HG03432 (cell line): Measurements from ENCODE around the gene MAGEA1.
"Not testable (repeated sequence)": the region's sequence is repeated elsewhere in the genome, so short reads cannot be mapped to it uniquely, and the experiment has no call there.

Source experiments
- ATAC-seq: cut with Tn5 transposase; IDR thresholded peaks from one replicate; pipeline ENCODE4 v1.9.1; 2021; ENCODE audit warnings: mild to moderate bottlenecking, moderate library complexity; ENCODE audit not compliant: unreplicated experiment

Gene MAGEA1, protein sequence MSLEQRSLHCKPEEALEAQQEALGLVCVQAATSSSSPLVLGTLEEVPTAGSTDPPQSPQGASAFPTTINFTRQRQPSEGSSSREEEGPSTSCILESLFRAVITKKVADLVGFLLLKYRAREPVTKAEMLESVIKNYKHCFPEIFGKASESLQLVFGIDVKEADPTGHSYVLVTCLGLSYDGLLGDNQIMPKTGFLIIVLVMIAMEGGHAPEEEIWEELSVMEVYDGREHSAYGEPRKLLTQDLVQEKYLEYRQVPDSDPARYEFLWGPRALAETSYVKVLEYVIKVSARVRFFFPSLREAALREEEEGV

GRCh38 chrX:153179131-153179530, at the start of gene MAGEA1:
TSS of gene MAGEA1 (plus strand) at chrX:153179284. CDS start at chrX:153182390, 3,106 bp downstream.
- ATAC-seq = no peak

DNA sequence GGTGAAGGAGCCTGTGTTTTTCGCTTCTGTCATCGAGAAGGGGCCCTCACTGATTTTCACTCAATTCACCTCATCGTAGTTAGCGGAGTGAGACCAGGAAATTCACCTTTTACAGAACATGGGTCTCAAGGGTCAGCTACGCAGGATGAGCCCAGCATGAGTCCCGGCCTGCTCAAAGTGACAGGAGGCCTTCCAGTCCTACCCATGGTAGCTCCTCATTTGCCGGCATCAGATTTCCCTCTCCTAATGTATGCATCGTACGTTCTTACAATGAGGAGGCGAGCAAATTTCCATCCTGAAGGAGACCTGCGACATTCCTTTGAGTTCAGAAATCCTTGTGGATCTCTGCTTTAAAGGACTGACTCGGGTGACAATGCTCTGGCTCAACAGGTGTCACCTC, 46.2 kb upstream of the MAGEA1 start:
- not testable (repeated sequence) for ATAC-seq

DNA sequence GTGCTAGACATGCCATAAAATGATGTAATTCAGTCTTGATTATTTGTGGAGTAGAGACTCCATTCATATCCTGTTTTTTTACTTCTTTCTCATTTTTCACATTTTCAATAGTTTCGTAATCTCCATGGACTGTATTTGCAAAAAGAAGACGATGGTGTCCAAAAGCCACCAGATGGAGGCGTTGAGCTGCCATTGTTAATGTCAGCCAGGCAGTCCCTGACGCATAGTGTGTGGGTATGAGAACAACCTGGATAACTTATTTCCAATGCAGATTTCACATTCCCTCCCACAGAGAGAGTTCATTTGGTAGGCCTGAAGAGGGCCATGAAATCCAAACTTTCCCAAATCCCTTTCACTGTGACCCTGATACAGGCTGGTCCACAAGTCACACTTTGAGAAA, 40.0 kb upstream of the MAGEA1 start:
- ATAC-seq = not testable (repeated sequence)

DNA sequence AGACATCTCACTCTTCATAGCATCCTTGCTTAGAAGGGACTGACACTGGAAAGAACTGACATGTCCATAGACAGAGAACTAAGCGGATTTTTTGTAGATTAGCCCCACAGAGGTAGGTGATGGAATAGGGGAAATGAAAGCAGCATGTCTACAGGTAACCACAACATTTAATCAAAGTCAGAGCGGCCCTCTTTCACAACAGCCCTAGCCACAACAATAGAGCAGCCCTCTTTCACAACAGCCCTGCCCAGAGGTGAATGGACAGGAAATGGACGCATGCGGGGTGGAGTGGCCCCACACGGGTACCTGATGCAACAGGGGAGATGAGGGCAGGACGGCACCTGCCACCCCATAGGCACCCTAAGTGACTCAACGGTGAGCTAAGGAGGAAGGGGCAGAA, 32.8 kb upstream of the MAGEA1 start:
- ATAC-seq = not testable (repeated sequence)

DNA sequence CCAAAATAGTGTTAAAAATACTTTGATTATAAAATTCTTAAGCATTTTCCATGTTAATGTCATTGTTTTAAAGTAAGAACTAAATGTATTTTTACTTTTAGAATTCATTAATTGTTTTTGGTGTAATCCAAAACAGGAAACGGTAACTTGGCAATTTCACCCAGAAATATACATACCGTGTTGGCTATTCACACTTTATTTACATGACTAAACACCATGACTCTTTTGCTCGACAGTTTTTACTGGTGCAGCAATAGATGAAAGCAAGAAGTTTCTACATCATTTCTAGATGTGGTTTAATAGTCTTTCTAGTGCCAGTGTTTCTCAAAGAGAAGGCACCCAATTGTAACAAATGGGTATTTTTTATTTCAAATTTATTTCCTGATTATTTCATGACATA, 25.6 kb upstream of the MAGEA1 start:
- no peak for ATAC-seq

DNA sequence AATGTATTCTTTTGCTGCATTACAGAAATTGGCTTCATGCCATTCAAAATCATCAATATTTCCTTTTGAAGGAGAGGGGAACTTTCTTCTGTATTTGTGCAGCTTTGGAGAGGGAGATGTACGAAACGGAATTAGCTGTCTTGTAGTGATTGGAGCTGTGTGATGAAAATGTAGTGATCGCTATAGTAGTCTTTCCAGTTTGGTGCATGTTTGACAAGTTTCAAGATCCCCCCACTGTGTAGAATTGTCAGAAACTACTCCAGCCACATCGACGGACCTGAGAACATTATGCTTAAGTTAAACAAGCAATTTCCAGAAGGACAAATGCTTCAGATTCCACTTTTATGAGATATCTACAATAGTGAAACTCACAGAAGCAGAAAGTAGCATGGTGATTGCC, 21.6 kb upstream of the MAGEA1 start:
- no peak for ATAC-seq

DNA sequence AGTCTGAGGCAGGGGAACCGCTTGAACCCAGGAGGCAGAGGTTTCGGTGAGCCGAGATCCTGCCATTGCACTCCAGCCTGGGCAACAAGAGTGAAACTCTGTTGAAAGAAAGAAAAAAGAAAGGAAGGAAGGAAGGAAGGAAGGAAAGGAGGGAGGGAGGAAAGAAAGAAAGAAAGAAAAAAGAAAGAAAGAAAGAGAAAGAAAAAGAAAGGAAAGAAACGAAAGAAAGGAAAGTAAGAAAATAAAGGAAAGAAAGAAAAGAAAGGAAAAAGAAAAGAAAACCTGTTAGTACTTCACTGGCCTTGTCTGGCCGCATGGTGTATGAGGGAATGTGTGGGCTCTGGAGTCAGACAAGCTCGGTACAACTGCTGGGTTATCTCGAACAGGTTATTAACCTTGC, 20.8 kb upstream of the MAGEA1 start:
- no peak for ATAC-seq

DNA sequence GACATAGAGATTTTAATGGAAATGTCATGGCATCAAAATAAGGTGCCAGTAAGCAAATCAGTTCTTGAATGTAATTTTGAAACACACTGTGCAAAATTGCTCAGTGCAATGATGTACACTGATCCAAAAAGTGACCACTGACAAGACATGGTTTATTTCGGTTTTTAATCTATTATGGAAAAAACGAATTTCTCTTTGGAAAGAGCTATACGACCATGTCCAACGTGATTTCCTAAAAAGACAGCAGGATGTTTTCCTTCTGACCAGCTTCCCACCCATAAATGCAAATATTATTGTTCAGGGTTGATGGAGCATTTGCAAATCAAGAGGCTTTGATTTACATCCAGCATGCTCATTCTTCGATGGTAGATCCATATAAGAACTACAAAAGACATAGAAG, 17.1 kb upstream of the MAGEA1 start:
- ATAC-seq = no peak

GRCh38 chrX:153164733-153165132, 14.4 kb upstream of the MAGEA1 start:
- ATAC-seq = no peak

- not testable (repeated sequence) for ATAC-seq
Observed at GRCh38 chrX:153168423-153168822, 10.7 kb upstream of the MAGEA1 start.

DNA sequence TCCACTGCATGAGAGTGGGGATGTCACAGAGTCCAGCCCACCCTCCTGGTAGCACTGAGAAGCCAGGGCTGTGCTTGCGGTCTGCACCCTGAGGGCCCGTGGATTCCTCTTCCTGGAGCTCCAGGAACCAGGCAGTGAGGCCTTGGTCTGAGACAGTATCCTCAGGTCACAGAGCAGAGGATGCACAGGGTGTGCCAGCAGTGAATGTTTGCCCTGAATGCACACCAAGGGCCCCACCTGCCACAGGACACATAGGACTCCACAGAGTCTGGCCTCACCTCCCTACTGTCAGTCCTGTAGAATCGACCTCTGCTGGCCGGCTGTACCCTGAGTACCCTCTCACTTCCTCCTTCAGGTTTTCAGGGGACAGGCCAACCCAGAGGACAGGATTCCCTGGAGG, 2.7 kb downstream of the MAGEA1 start:
- ATAC-seq = no peak

DNA sequence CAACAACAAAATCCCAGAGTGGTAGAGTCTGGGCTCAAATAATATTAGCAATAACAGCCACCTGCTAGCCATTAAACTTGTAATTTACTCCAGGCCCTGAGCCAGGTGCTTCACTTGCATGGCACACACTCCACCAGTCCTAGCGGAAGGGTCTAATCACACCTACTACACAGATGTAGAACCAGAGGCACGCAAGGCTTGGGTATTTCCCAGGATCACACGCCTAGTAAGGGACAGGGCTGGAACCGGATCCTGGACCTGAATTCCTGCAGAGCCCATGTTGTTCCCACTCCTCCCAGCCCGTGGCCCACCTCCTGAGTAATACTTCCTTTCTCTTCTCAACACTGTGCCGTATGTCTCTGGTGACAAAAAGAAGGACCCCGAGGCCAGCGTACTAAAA, 5.7 kb downstream of the MAGEA1 start:
- no peak for ATAC-seq

DNA sequence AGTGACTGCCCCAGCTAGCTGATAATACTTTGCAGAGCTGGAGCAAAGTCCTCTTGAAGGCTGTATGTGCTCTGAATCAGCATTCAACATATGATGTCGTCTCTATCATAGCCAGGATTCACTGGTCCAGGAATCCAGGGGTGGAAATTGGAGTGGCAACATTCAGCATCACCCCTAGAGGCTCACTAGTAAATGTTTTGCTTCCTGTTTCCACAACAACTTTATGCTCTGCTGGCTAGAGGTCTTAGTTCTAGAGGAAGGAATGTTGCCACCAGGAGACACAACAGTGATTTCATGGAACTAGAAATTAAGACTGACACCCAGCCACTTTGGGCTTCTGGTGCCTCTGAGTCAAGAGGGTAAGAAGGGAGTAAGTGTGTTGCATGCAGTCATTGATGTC, 11.3 kb downstream of the MAGEA1 start:
- ATAC-seq = no peak

DNA sequence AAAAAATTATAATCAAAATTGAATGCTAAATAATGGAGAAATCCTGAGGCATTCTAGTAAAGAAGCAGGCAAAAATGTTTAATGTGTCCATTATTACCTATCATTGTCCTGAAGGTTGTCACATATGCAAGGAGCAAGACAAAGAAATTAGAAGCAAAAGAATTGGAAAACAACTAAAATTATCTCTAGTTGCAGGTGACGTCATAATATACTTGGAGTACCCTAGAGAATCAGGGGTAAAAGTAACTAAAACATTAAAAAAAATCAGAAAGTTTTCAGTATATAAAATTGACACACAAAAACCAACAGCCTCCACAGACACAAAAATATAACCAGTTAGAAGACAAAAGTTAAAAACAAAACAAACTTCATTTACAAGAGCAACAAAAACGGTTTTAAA, 21.4 kb downstream of the MAGEA1 start:
- no peak for ATAC-seq

DNA sequence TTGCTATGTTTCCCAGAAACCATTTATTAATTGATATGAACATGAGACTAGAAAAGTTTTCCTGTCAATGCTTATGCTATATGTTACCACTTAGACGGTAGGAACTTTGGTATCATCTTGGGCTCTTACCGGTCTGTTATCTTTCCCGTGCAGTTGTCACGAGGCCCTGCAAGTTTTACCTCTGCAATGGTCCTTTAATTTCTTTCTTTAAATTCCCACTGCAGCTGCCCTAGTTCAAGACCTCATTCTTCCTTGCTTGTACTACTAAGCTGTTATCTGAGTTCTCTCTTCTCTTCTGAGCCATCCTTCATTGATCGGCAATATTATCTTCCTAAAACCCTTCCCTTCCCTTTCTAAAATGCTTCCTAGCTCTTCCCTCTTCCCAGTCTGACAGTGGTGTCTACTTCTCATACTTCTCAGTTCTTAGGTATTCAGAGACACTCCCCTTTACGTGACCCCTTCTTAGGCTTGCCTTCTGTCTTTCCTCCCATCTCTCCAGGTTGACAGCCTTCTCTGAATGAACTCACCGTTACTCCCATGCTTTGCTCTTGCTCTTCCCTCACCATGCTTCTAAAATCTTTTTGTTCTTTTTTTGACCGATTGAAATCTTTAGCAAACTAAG, 27.5 kb downstream of the MAGEA1 start:
- ATAC-seq = no peak

DNA sequence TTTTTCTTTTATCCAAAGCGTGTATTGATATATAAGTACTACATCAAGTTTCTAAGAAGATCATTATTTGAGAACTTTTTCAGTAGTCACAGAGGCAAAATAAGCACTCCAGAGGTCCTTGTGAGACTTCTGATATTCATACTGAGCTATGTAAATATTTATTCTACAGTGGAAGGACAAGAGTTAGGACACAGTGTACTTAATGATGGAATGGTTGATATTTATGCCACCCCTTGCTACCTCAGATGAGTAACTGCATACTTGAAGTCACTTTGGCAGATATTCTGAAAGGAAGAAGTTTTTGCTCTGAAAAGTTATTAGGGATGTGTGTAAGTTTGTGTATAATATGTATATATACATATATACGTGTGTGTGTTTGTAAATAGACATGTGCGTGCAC, 30.3 kb downstream of the MAGEA1 start:
- ATAC-seq = no peak

GRCh38 chrX:153214934-153215333, 35.9 kb downstream of the MAGEA1 start:
- ATAC-seq = peak; percentile 67

GRCh38 chrX:153216926-153217325, 37.8 kb downstream of the MAGEA1 start:
- ATAC-seq = no peak

GRCh38 chrX:153225438-153226098, 46.5 kb downstream of the MAGEA1 start:
- ATAC-seq = no peak

GRCh38 chrX:153226344-153227185, 47.5 kb downstream of the MAGEA1 start:
- no peak for ATAC-seq
